Testis (tissue), 3 donors: ENCODE results near the gene ANO7. TPM values are rescaled to one million over a fixed set of nuclear protein-coding genes. Genes with fewer than 3 reads are reported as not detected.

Source experiments
- DNase-seq: peaks from one replicate; pipeline ENCODE4 v3.0.0-alpha.2; 2019
- H3K27ac ChIP-seq, 2 donors: fragments of 200-600 bp; sonication (generic); one replicate each; pipeline ENCODE4 v1.5.1; 2019
- H3K27me3 ChIP-seq: fragments of 200-600 bp; sonication (generic); one replicate; pipeline ENCODE4 v1.5.1; 2019
- H3K36me3 ChIP-seq: fragments of 200-600 bp; sonication (generic); one replicate; pipeline ENCODE4 v1.5.1; 2017; ENCODE audit warnings: low read depth; ENCODE audit errors: missing control alignments
- H3K4me1 ChIP-seq: fragments of 200-600 bp; sonication (generic); one replicate; pipeline ENCODE4 v1.5.1; 2019
- H3K4me3 ChIP-seq, 2 donors: fragments of 200-600 bp; sonication (generic); one replicate each; pipeline ENCODE4 v1.5.1; 2017 to 2019
- H3K9me3 ChIP-seq: fragments of 200-600 bp; sonication (generic); one replicate; pipeline ENCODE4 v1.5.1; 2017
- POLR2A ChIP-seq: fragments of 450-650 bp; IDR thresholded peaks from one replicate; pipeline ENCODE4 v1.6.1; 2017; ENCODE audit warnings: antibody characterized with exemption, mild to moderate bottlenecking, moderate library complexity
- WGBS, 2 donors: methylation state at CpG; one replicate each; pipeline ENCODE4 v1.1.5; 2018; 5-methylcytosine and 5-hydroxymethylcytosine counted together
- intact Hi-C: fragments of 100-400 bp; cut with DNase I; formaldehyde crosslinking; loops from one replicate; pipeline ENCODE4 v1.15.1; 2023; ENCODE audit warnings: low total_unique reads
- polyA plus RNA-seq: library from polyadenylated mRNA; stranded (reverse); fragments of 350-450 nt; fragmentation: Illumina TruSeq; extraction: RNeasy Lipid Tissue Mini Kit (QIAGEN cat#74804); gene quantifications from one replicate; pipeline ENCODE4 v1.2.3, GENCODE V29; 2014; ENCODE audit warnings: low read depth, low replicate concordance; ENCODE audit not compliant: insufficient read depth
- total RNA-seq, 2 donors: library from RNA; depleted of rRNA; stranded (reverse); fragments of >200 nt; gene quantifications; one replicate each; pipeline ENCODE4 v1.2.3, GENCODE V29; 2016
- TF ChIP-seq, protein P1 (sequence below), 3 experiments: fragments of 450-650 bp in 2 of 3; fragments of 200-600 bp in 1 of 3; sonication (generic) in 1 of 3; IDR thresholded peaks; one replicate each; pipeline ENCODE4 v1.5.1; 2016 to 2019; ENCODE audit warnings: antibody characterized with exemption in 3 of 3, mild to moderate bottlenecking in 2 of 3, moderate library complexity in 1 of 3

ANO7 gene
- total and polyA plus RNA-seq, 3 donors from 2014 or later, result 1.2 to 2.5 (median 1.9) TPM

GRCh38 chr2:241201445-241202267 lies 13.2 kb downstream of the ANO7 start:
- intact Hi-C loops, result no loop called here
- 78 to 83% methylated on average over 10 to 23 of the region's 24 CpGs for WGBS, 2 donors
- no peaks in the 10 kb centered on the region for H3K4me1 ChIP-seq
- no peaks in the 10 kb centered on the region for H3K27me3 ChIP-seq
- no peaks in the 10 kb centered on the region for H3K36me3 ChIP-seq
- TF ChIP-seq, protein P1, sequence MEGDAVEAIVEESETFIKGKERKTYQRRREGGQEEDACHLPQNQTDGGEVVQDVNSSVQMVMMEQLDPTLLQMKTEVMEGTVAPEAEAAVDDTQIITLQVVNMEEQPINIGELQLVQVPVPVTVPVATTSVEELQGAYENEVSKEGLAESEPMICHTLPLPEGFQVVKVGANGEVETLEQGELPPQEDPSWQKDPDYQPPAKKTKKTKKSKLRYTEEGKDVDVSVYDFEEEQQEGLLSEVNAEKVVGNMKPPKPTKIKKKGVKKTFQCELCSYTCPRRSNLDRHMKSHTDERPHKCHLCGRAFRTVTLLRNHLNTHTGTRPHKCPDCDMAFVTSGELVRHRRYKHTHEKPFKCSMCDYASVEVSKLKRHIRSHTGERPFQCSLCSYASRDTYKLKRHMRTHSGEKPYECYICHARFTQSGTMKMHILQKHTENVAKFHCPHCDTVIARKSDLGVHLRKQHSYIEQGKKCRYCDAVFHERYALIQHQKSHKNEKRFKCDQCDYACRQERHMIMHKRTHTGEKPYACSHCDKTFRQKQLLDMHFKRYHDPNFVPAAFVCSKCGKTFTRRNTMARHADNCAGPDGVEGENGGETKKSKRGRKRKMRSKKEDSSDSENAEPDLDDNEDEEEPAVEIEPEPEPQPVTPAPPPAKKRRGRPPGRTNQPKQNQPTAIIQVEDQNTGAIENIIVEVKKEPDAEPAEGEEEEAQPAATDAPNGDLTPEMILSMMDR (IDR thresholded peaks at IDR 0.05), result no peak
- TF ChIP-seq POLR2A, result no peak
- no peaks in the 10 kb centered on the region for H3K9me3 ChIP-seq
- H3K4me3 ChIP-seq, result no peak overlapping the region
- H3K27ac ChIP-seq, result no peak overlapping the region
- DNase-seq, result no peak

DNA sequence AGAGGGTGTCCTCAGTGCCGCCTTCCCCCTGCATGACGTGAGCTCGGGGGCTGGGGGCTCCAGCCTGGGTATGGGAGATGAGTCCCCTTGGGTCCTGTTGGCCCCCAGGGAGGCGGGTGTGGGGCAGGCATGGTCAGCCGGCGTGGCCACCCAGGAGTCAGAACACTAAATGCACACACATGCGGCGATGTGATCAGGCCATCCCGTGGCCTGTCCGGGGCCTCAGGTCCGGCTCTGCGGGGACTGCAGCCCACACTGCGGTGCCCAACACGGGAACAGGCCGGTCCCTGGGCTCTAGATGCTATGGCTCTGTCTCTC lies 13.8 kb downstream of the ANO7 start:
- TF ChIP-seq, protein P1 (IDR thresholded peaks at IDR 0.05), result no peak
- no peak for TF ChIP-seq POLR2A
- Histone ChIP-seq H3K27me3 (no peaks in the 10 kb centered on the region), H3K4me3 (no peak overlapping the region), H3K4me1 (no peaks in the 10 kb centered on the region), H3K9me3 (no peaks in the 10 kb centered on the region), H3K36me3 (no peaks in the 10 kb centered on the region), H3K27ac (no peak overlapping the region)
- no peak for DNase-seq
- intact Hi-C loops, result no loop called here
- WGBS, 2 donors, result 94 to 100% methylated on average over 1 to 15 of the region's 15 CpGs

GRCh38 chr2:241202681-241203080 lies 14.2 kb downstream of the ANO7 start:
- H3K36me3 ChIP-seq, result no peaks in the 10 kb centered on the region
- no peak for DNase-seq
- intact Hi-C loops, result no loop called here
- TF ChIP-seq, protein P1 (IDR thresholded peaks at IDR 0.05), result no peak
- TF ChIP-seq POLR2A, result no peak
- H3K4me1 ChIP-seq, result no peaks in the 10 kb centered on the region
- H3K4me3 ChIP-seq, result no peak overlapping the region
- H3K27ac ChIP-seq, result no peak overlapping the region
- no peaks in the 10 kb centered on the region for H3K27me3 ChIP-seq
- WGBS, 2 donors, result 94 to 96% methylated on average over 4 to 9 of the region's 9 CpGs
- no peaks in the 10 kb centered on the region for H3K9me3 ChIP-seq

- intact Hi-C loops, result no loop called here
- TF ChIP-seq POLR2A, result no peak
- TF ChIP-seq, protein P1 (IDR thresholded peaks at IDR 0.05), result no peak
- Histone ChIP-seq H3K27ac (no peak overlapping the region), H3K36me3 (no peaks in the 10 kb centered on the region), H3K27me3 (no peaks in the 10 kb centered on the region), H3K4me1 (no peaks in the 10 kb centered on the region), H3K4me3 (no peak overlapping the region), H3K9me3 (no peaks in the 10 kb centered on the region)
- no peak for DNase-seq
- WGBS, 2 donors, result 95 to 100% methylated on average over 8 to 26 of the region's 27 CpGs
Measured at GRCh38 chr2:241203218-241204009, 14.9 kb downstream of the ANO7 start.
